ENCODE results near the gene DUSP6.

DNA sequence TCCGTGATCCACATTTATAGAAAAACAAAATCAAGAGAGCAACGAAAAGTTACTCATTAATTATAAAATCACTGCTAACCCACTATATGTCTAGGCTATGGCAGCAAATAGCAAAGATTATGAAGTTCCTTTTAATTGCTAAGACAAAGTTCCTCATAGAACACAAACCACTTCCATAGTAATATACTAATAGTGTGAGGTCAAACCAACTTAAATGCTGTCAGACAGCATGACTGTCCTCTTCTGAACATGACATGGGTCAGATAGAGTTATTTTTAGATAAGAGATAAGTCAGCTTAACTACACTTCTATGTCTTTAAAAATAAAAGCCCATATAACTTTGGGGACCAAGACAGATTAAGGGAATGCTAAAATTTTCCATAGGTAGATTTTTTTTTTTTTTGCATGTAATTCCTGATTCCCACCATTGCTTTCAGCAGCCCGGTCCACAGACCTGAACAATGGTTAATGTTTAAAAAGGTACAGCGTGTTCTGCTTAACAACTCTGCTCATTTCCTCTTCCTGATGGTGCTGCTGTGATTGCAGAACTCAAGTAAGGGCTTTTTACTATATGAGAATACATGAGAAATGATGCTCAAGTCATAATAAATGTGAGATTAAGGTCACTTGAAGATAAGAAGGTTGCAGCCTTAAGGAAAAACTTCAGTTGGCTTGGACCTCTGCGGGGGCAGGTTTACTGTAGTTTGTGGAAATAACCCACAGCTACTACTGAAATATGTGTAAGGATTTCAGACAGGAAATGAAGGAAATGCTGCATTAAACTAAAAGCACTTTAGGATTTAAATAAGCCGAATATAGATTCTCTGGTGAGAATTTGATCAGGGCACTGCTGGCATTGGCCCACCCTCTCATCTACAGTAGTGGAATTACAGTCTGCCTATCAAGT lies 37.7 kb upstream of the DUSP6 start:
- TF ChIP-seq, protein P1, sequence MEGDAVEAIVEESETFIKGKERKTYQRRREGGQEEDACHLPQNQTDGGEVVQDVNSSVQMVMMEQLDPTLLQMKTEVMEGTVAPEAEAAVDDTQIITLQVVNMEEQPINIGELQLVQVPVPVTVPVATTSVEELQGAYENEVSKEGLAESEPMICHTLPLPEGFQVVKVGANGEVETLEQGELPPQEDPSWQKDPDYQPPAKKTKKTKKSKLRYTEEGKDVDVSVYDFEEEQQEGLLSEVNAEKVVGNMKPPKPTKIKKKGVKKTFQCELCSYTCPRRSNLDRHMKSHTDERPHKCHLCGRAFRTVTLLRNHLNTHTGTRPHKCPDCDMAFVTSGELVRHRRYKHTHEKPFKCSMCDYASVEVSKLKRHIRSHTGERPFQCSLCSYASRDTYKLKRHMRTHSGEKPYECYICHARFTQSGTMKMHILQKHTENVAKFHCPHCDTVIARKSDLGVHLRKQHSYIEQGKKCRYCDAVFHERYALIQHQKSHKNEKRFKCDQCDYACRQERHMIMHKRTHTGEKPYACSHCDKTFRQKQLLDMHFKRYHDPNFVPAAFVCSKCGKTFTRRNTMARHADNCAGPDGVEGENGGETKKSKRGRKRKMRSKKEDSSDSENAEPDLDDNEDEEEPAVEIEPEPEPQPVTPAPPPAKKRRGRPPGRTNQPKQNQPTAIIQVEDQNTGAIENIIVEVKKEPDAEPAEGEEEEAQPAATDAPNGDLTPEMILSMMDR (IDR thresholded peaks at IDR 0.05; ENCODE audit: low read depth, low read length, poor library complexity, severe bottlenecking) = no peak
- no peak for TF ChIP-seq EZH2phosphoT487 (IDR thresholded peaks at IDR 0.05; ENCODE audit: borderline replicate concordance, low read length)
